GM23338 (cell line): ENCODE measurements around the gene HSPG2. TPM values are rescaled to one million over a fixed set of nuclear protein-coding genes. Genes with fewer than 3 reads are reported as not detected.

ENCODE experiments used
- NANOG ChIP-seq: IDR thresholded peaks from 2 replicates; pipeline ENCODE4 v1.6.1; 2016; ENCODE audit warnings: antibody characterized with exemption, borderline replicate concordance
- ZNF331 ChIP-seq: fragments of 250-450 bp; sonication (Bioruptor Pico); IDR thresholded peaks from 2 replicates; pipeline ENCODE4 v1.5.0; 2020; ENCODE audit warnings: low read depth, mild to moderate bottlenecking, moderate library complexity
- polyA plus RNA-seq: library from polyadenylated mRNA; unstranded; fragments of >200 nt; fragmentation: Nextera tagmentation; extraction: Ambion mirVana; gene quantifications from 2 replicates; pipeline ENCODE4 v1.2.1, GENCODE V29; 2016
- total RNA-seq: library from RNA; depleted of rRNA; stranded (reverse); fragments of >200 nt; shearing (Covaris generic); gene quantifications from 2 replicates; pipeline ENCODE4 v1.2.3, GENCODE V29; 2014
- TF ChIP-seq, protein P1 (sequence below): fragments of 250-450 bp; sonication (Bioruptor Pico); IDR thresholded peaks from 2 replicates; pipeline ENCODE4 v1.5.0; 2020; ENCODE audit warnings: mild to moderate bottlenecking, moderate library complexity
- TF ChIP-seq, protein P2 (sequence below): IDR thresholded peaks from one replicate; pipeline ENCODE4 v1.6.1; 2018; ENCODE audit warnings: antibody characterized with exemption; ENCODE audit not compliant: unreplicated experiment
- TF ChIP-seq, protein P3 (sequence below), 2 experiments: fragments of 200-600 bp in 1 of 2; sonication (generic) in 1 of 2; conservative IDR thresholded peaks; 2 replicates each; pipeline versions ENCODE4 v1.5.1 to v1.6.1; 2016 to 2017; ENCODE audit warnings: antibody characterized with exemption in 2 of 2, low read depth in 2 of 2, mild to moderate bottlenecking in 2 of 2, moderate library complexity in 1 of 2

HSPG2 gene
- total and polyA plus RNA-seq, 2 experiments from 2014 or later, result 14.9 to 70.8 TPM

DNA sequence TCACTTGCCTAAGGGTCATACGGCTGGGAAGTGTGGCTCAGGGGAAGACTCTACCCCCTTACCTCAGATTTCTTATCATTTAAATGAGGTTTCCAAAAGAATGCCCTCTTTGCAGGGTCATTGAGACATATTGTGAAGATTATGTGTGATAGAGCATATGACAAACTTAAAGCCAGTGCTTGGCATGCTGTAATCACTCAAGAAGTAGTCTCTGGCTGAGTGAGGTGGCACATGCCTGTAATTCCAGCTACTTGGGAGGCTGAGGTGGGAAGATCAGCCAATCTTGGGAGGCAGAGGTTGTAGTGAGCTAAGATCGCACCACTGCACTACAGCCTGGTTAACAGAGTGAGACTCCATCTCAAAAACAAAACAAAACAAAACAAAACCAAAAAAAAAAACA is 132.6 kb downstream of the HSPG2 start (continued):
- TF ChIP-seq, protein P1, sequence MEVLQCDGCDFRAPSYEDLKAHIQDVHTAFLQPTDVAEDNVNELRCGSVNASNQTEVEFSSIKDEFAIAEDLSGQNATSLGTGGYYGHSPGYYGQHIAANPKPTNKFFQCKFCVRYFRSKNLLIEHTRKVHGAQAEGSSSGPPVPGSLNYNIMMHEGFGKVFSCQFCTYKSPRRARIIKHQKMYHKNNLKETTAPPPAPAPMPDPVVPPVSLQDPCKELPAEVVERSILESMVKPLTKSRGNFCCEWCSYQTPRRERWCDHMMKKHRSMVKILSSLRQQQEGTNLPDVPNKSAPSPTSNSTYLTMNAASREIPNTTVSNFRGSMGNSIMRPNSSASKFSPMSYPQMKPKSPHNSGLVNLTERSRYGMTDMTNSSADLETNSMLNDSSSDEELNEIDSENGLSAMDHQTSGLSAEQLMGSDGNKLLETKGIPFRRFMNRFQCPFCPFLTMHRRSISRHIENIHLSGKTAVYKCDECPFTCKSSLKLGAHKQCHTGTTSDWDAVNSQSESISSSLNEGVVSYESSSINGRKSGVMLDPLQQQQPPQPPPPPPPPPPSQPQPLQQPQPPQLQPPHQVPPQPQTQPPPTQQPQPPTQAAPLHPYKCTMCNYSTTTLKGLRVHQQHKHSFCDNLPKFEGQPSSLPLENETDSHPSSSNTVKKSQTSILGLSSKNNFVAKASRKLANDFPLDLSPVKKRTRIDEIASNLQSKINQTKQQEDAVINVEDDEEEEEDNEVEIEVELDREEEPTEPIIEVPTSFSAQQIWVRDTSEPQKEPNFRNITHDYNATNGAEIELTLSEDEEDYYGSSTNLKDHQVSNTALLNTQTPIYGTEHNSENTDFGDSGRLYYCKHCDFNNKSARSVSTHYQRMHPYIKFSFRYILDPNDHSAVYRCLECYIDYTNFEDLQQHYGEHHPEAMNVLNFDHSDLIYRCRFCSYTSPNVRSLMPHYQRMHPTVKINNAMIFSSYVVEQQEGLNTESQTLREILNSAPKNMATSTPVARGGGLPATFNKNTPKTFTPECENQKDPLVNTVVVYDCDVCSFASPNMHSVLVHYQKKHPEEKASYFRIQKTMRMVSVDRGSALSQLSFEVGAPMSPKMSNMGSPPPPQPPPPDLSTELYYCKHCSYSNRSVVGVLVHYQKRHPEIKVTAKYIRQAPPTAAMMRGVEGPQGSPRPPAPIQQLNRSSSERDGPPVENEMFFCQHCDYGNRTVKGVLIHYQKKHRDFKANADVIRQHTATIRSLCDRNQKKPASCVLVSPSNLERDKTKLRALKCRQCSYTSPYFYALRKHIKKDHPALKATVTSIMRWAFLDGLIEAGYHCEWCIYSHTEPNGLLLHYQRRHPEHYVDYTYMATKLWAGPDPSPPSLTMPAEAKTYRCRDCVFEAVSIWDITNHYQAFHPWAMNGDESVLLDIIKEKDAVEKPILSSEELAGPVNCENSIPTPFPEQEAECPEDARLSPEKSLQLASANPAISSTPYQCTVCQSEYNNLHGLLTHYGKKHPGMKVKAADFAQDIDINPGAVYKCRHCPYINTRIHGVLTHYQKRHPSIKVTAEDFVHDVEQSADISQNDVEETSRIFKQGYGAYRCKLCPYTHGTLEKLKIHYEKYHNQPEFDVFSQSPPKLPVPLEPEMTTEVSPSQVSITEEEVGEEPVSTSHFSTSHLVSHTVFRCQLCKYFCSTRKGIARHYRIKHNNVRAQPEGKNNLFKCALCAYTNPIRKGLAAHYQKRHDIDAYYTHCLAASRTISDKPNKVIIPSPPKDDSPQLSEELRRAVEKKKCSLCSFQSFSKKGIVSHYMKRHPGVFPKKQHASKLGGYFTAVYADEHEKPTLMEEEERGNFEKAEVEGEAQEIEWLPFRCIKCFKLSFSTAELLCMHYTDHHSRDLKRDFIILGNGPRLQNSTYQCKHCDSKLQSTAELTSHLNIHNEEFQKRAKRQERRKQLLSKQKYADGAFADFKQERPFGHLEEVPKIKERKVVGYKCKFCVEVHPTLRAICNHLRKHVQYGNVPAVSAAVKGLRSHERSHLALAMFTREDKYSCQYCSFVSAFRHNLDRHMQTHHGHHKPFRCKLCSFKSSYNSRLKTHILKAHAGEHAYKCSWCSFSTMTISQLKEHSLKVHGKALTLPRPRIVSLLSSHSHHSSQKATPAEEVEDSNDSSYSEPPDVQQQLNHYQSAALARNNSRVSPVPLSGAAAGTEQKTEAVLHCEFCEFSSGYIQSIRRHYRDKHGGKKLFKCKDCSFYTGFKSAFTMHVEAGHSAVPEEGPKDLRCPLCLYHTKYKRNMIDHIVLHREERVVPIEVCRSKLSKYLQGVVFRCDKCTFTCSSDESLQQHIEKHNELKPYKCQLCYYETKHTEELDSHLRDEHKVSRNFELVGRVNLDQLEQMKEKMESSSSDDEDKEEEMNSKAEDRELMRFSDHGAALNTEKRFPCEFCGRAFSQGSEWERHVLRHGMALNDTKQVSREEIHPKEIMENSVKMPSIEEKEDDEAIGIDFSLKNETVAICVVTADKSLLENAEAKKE (CRISPR knock-in tag), result no peak
- TF ChIP-seq NANOG (no peak), ZNF331 (CRISPR knock-in tag) (no peak)
- TF ChIP-seq, protein P2, sequence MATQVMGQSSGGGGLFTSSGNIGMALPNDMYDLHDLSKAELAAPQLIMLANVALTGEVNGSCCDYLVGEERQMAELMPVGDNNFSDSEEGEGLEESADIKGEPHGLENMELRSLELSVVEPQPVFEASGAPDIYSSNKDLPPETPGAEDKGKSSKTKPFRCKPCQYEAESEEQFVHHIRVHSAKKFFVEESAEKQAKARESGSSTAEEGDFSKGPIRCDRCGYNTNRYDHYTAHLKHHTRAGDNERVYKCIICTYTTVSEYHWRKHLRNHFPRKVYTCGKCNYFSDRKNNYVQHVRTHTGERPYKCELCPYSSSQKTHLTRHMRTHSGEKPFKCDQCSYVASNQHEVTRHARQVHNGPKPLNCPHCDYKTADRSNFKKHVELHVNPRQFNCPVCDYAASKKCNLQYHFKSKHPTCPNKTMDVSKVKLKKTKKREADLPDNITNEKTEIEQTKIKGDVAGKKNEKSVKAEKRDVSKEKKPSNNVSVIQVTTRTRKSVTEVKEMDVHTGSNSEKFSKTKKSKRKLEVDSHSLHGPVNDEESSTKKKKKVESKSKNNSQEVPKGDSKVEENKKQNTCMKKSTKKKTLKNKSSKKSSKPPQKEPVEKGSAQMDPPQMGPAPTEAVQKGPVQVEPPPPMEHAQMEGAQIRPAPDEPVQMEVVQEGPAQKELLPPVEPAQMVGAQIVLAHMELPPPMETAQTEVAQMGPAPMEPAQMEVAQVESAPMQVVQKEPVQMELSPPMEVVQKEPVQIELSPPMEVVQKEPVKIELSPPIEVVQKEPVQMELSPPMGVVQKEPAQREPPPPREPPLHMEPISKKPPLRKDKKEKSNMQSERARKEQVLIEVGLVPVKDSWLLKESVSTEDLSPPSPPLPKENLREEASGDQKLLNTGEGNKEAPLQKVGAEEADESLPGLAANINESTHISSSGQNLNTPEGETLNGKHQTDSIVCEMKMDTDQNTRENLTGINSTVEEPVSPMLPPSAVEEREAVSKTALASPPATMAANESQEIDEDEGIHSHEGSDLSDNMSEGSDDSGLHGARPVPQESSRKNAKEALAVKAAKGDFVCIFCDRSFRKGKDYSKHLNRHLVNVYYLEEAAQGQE, result no peak
- TF ChIP-seq, protein P3, sequence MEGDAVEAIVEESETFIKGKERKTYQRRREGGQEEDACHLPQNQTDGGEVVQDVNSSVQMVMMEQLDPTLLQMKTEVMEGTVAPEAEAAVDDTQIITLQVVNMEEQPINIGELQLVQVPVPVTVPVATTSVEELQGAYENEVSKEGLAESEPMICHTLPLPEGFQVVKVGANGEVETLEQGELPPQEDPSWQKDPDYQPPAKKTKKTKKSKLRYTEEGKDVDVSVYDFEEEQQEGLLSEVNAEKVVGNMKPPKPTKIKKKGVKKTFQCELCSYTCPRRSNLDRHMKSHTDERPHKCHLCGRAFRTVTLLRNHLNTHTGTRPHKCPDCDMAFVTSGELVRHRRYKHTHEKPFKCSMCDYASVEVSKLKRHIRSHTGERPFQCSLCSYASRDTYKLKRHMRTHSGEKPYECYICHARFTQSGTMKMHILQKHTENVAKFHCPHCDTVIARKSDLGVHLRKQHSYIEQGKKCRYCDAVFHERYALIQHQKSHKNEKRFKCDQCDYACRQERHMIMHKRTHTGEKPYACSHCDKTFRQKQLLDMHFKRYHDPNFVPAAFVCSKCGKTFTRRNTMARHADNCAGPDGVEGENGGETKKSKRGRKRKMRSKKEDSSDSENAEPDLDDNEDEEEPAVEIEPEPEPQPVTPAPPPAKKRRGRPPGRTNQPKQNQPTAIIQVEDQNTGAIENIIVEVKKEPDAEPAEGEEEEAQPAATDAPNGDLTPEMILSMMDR (conservative IDR thresholded peaks at IDR 0.05; ENCODE audit: low read depth in 2 of 2), result no peak
